ENCODE data around the gene REEP2. TPM values are rescaled to one million over a fixed set of nuclear protein-coding genes. Genes with fewer than 3 reads are reported as not detected.
A peak's percentile ranks its signal among the peaks of the same experiment; 100 is the strongest.

REEP2 gene
- total RNA-seq, 4 donors from 2014 or later = 0.54 to 3.6 (median 2.0) TPM; not detected in 1

GRCh38 chr5:138438003-138438723, 694 bp upstream of the REEP2 start:
- no peak overlapping the region for H3K27ac ChIP-seq
- TF ChIP-seq POLR2A (IDR thresholded peaks at IDR 0.05) = no peak
- TF ChIP-seq, protein P1, sequence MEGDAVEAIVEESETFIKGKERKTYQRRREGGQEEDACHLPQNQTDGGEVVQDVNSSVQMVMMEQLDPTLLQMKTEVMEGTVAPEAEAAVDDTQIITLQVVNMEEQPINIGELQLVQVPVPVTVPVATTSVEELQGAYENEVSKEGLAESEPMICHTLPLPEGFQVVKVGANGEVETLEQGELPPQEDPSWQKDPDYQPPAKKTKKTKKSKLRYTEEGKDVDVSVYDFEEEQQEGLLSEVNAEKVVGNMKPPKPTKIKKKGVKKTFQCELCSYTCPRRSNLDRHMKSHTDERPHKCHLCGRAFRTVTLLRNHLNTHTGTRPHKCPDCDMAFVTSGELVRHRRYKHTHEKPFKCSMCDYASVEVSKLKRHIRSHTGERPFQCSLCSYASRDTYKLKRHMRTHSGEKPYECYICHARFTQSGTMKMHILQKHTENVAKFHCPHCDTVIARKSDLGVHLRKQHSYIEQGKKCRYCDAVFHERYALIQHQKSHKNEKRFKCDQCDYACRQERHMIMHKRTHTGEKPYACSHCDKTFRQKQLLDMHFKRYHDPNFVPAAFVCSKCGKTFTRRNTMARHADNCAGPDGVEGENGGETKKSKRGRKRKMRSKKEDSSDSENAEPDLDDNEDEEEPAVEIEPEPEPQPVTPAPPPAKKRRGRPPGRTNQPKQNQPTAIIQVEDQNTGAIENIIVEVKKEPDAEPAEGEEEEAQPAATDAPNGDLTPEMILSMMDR (IDR thresholded peaks at IDR 0.05) = no peak

GRCh38 chr5:138439477-138440158, 761 bp downstream of the REEP2 start:
- no peak overlapping the region for H3K27ac ChIP-seq
- no peaks in the 10 kb centered on the region for H3K9me3 ChIP-seq
- no peaks in the 10 kb centered on the region for H3K27me3 ChIP-seq
- H3K4me1 ChIP-seq = peaks cover 0 to 15% of the 10 kb centered on the region in 2 donors
- H3K36me3 ChIP-seq = peaks cover 14 to 22% of the 10 kb centered on the region in 2 donors
- intact Hi-C loops (cut with DNase I) = no loop called here
- TF ChIP-seq POLR2A (IDR thresholded peaks at IDR 0.05) = no peak
- TF ChIP-seq, protein P1 (IDR thresholded peaks at IDR 0.05) = no peak
- DNase-seq = no peak
- peak overlapping the region in 1 of 3 donors; percentile 16 for H3K4me3 ChIP-seq (replicated peaks in 1 of 3)
- 49 to 60% methylated on average over 17 to 20 of the region's 20 CpGs for WGBS, 2 donors

More at GRCh38 chr5:138438003-138438723, 694 bp upstream of the REEP2 start:
- no peak for DNase-seq
- H3K27me3 ChIP-seq = no peaks in the 10 kb centered on the region
- WGBS, 2 donors = 71 to 75% methylated on average over 10 to 11 of the region's 11 CpGs
- no peaks in the 10 kb centered on the region for H3K9me3 ChIP-seq
- intact Hi-C loops (cut with DNase I) = no loop called here
- H3K4me1 ChIP-seq = peaks cover 0 to 15% of the 10 kb centered on the region in 2 donors
- H3K36me3 ChIP-seq = peaks cover 26 to 35% of the 10 kb centered on the region in 2 donors
- peak overlapping the region in 1 of 3 donors; percentile 16 for H3K4me3 ChIP-seq (replicated peaks in 1 of 3)

DNA sequence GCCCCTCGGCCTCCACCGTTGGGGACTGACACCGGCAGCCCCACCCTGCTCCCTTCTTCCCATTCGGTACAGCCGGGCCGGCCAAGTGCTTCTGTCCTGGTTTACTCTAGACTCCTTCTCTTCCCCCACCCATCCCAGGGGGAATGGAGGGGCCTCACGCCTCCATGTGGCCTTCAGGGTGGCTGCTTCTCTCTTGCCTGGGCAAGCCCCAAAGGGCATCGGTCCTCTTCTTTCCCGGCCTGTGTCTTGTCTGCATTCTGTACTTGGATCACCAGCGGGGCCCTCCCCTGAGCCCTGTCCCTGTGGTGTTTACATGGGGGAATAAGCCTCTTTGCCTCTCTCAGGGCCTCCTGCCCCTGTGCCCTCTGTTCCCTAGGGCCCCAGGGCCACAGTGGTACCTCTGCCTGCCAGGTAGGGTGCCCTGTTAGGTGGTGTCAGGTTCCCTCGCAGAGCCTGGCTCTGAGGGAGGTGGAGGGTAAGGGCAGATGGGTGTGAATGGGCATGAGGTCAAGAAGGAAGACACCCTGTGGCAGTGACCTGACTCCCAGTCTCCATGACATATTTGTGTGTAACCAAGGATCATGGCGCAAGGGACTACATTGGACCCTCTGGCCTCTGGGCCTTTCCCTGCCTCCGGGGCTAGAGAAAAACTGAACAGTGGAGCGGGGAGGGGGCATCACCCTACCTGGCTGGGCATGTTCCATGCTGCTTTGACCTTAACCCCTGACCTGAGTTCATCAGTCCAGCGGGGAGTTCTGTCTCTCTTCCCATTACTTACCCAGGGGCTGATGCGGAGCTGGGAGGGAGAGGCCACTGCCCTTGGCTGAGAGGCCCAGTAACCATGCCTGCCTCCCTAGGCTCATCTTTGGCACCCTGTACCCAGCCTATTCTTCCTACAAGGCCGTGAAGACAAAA, 1.6 kb downstream of the REEP2 start:
- Histone ChIP-seq H3K36me3 (peaks cover 7 to 14% of the 10 kb centered on the region in 2 donors), H3K27me3 (no peaks in the 10 kb centered on the region), H3K9me3 (no peaks in the 10 kb centered on the region), H3K4me1 (peaks cover 0 to 15% of the 10 kb centered on the region in 2 donors), H3K27ac (no peak overlapping the region), H3K4me3 (replicated peaks in 1 of 3) (no peak overlapping the region)
- TF ChIP-seq, protein P1 (IDR thresholded peaks at IDR 0.05) = no peak
- no peak for TF ChIP-seq POLR2A (IDR thresholded peaks at IDR 0.05)
- intact Hi-C loops (cut with DNase I) = no loop called here
- no peak for DNase-seq
- WGBS, 2 donors = 81 to 84% methylated on average over 16 to 17 of the region's 17 CpGs

DNA sequence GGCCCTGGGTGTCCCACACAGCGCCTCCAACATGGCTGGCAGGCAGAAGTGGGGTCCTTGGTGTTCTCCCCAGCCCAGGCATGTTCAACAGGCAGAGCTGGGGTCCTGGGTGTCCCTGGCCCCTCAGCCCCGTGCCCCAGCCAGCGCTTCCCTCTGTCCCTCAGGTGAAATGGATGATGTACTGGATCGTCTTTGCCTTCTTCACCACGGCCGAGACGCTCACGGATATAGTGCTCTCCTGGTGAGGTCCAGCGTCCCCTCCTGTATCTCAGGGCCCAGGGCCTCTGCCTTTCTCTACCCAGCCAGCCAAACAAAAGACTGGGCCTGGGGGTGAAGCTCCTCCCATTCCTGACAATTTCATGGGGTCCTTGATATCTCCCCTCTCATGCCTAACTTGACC, 2.4 kb downstream of the REEP2 start:
- TF ChIP-seq POLR2A (IDR thresholded peaks at IDR 0.05) = no peak
- TF ChIP-seq, protein P1 (IDR thresholded peaks at IDR 0.05) = no peak
- no peak for DNase-seq
- Histone ChIP-seq H3K9me3 (no peaks in the 10 kb centered on the region), H3K4me1 (peaks cover 0 to 15% of the 10 kb centered on the region in 2 donors), H3K27me3 (no peaks in the 10 kb centered on the region), H3K4me3 (replicated peaks in 1 of 3) (no peak overlapping the region), H3K27ac (no peak overlapping the region), H3K36me3 (peaks cover 0 to 6% of the 10 kb centered on the region in 2 donors)
- intact Hi-C loops (cut with DNase I) = no loop called here
- WGBS, 2 donors = 83 to 96% methylated on average over 5 to 9 of the region's 9 CpGs

Data from thyroid gland (tissue), 4 donors.